OCI-LY3 (cell line): ENCODE measurements around the gene GPR158.

ENCODE experiments used
- EZH2phosphoT487 ChIP-seq: fragments of 200-600 bp; shearing (Covaris generic); IDR thresholded peaks from 2 replicates; pipeline ENCODE4 v1.6.1; 2018; ENCODE audit warnings: antibody characterized with exemption, mixed run types, low read depth
- TF ChIP-seq, protein P1 (sequence below): fragments of 200-600, 300-600 bp; sonication (generic); IDR thresholded peaks from 2 replicates; pipeline ENCODE4 v1.5.1; 2014; ENCODE audit warnings: antibody characterized with exemption, low read length, low read depth

DNA sequence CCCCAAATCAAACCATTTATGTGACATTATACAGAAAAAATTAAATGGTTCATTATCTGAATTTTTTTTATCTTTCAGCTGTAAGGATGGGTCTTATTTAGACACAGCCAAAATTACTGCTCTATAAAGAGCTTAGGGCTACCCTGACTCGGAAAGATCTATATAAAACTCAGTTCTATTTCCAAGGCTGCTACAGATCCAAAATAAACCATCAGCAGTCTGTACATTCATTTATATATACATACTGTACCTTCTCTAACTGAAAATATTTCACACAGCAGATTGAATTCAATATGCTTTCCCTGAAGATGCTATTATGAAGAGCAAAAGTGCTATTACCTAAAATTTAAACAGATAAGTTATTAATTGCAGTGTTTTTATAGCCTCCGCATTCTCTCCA, 471.6 kb downstream of the GPR158 start:
- TF ChIP-seq, protein P1, sequence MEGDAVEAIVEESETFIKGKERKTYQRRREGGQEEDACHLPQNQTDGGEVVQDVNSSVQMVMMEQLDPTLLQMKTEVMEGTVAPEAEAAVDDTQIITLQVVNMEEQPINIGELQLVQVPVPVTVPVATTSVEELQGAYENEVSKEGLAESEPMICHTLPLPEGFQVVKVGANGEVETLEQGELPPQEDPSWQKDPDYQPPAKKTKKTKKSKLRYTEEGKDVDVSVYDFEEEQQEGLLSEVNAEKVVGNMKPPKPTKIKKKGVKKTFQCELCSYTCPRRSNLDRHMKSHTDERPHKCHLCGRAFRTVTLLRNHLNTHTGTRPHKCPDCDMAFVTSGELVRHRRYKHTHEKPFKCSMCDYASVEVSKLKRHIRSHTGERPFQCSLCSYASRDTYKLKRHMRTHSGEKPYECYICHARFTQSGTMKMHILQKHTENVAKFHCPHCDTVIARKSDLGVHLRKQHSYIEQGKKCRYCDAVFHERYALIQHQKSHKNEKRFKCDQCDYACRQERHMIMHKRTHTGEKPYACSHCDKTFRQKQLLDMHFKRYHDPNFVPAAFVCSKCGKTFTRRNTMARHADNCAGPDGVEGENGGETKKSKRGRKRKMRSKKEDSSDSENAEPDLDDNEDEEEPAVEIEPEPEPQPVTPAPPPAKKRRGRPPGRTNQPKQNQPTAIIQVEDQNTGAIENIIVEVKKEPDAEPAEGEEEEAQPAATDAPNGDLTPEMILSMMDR: no peak
- TF ChIP-seq EZH2phosphoT487: no peak
